RKO (cell line): Measurements from ENCODE around the gene ACTL7B.
"Not testable (repeated sequence)": the region's sequence is repeated elsewhere in the genome, so short reads cannot be mapped to it uniquely, and the experiment has no call there.

Experiments
- DNase-seq: peaks from one replicate; pipeline ENCODE4 v3.0.0-alpha.2; 2016; ENCODE audit warnings: low spot score

Gene ACTL7B

DNA sequence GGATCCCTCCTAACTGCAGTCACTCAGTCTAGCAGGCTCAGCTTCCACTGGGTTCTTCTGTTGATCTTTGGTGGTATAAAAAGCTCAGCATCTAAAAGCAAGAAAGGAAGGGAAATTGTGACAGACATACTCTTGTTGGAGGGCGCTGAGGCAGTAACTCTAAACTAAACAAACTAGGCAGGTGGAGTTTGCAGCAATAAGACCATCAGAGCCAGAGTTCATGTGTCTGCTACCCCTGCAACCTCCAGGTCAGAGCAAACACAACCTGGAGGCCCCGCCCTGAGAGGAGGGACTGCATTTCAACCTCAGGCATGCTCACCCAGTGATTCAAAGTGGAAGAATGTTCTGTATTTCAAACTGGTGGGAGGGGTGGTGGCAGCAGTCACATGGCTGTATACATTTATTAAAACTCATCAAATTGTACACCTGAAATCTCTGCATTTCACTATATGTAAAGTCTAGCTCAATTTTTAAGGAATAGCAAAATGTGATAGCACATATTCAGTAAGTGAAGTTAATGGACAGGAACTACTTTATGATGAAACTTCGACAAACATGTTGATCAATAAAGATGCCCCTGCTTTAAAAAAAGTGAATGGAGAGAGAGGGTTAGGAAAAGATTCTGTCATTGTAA is 13.4 kb upstream of the ACTL7B start:
- DNase-seq, result no peak

DNA sequence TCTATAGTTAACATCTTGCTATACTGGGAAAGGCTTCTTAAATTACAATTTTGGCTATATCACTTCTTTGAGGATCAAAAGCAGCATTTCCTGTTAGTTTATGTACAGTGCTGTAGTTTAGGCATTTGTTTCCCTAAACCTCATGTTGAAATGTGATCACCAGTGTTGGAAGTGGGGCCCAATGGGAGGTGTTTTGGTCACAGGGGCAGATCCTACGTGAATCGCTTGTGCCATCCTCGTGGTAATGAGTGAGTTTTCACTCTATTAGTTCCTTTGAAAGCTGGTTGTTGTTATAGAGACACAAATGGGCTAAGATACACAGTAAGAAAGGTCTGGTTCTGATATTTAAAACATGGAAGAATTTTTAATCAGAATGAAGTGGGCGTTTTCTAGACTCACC is 12.0 kb upstream of the ACTL7B start:
- no peak for DNase-seq

DNA sequence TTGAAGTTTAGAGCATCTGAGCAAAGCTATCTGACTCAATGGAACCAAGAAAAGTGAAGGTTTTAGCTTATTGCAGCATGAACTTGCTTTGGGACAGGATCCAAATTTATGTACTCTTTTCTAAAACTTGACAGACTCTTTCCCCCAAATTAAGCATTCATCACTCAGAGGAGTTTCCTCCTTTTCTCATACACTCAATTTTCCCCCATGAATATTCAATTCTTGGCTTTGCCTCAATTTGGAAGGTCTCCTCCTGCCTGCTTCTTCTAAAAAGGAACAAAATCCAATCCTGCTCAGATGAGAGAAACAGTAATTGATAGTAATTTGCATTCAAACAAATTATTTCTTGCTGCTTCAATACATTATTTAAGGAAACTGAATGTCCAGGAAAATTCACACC is 11.3 kb upstream of the ACTL7B start:
- no peak for DNase-seq

DNA sequence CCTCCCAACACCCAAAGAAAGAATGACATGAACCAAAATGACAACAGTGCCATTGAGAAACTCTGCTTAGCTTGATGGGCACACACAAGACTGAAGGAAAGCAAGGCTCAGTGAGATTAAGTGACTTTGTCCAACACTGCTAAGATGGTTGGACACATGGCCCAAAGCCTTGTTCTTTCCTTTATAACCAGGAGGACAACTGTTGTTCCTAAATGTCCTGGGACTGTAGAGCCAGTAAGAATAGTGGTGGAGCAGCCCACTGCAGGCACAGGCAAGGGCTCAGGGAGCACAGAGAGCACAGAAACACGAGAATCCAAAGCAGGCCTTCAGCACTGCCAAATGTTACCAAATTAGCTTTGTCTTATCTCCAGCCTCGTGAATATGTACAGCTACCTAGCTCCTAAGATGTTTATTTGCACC is 10.2 kb upstream of the ACTL7B start:
- DNase-seq, result no peak

DNA sequence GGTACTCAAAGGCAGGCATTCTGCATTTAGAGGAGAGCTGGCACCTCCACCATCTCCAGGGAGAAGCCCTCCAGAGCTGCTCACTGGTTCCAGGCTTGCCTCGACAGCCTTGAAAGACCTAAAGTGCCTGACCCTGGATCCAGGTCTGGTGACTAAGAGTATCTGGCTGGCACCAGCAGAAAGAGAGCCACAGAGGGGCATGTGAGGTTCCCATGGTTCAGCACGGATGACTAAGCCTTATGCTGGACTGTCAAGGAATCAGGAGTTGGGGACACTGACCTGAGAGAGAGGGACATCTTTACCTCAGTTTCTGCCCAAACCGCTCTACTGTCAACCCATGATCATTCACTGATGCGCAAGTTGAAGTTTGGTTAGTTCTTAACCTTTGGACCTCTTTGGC is 9.3 kb upstream of the ACTL7B start:
- DNase-seq, result peak; percentile 30

DNA sequence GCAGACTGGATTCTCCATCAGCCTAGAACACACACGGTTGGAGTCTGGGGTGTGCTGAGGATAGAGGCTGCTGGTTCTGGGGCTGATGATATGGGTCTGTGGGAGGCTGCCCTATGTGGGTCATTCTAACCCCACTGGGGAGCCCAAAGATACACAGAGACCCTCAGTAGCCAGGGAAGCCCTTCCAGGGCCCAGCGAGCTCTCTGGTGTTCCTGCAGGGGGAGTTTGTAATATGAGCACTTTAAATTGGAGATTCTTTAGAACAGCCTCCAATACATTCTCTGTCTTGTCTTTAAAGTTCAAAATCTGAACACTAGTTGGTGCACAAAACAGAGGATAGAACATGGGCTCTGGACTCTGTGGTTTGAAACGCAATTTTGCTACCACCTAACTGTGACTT is 8.7 kb upstream of the ACTL7B start:
- no peak for DNase-seq

DNA sequence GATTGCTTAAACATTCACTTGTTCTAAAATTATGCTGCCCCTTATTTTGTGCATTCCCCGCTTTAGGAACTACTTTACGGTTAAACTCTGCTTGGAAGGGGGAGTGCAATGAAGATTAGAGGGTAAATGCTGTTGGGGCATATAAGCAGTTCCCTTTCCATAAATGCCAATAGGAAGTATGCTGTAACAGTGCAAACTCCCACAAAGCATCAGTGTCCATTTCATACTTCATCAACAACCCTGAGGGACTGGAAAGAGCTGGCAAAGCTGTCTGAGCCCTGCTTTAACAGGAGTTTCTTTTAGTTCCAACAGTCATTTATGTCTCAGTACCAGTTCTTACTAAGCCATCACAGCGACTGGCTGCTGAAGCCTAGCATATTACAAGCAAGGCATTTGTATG is 8.1 kb upstream of the ACTL7B start:
- no peak for DNase-seq

DNA sequence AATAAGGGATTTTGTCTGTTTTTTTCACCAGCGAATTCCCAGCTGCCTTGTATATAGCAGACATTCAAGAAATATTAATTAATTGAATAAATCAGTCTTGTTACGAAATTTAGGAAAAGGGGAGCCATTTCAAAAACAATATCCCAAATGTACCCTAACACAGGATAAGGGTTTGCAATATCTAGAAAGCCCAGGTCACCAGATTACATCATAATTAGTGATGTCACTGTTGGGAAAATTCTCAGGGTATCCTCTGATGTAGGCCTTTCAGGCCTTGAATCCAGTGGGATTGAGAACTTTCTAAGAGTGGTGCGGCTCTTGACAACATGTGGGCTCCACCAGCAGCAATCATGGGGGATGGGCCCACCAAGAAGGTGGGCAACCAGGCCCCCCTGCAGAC is 6.2 kb upstream of the ACTL7B start, which contains the start of gene ACTL7A:
Gene ACTL7A (plus strand): TSS at position 270 of the 400 bp plus-strand sequence. CDS start 57 bp downstream, at position 327.
- no peak for DNase-seq

DNA sequence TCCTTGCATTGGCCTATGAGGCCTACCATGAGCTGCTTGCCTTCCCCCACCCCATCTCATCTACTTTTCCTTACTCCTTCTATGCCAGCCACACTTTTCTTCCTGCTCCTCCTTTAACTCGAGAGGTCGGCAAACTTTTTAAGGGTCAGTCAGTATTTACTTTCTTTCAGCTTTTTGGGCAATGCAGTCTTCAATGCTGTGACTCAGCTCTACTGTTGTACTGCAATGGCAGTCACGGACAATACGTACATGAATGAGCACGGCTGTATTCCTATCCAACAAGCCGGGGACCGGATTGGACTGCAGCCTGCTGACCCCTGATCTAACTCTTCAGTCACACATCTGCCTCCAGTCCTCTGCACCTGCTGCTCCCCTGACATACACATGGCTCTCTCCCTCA is 5.7 kb upstream of the ACTL7B start:
- no peak for DNase-seq

DNA sequence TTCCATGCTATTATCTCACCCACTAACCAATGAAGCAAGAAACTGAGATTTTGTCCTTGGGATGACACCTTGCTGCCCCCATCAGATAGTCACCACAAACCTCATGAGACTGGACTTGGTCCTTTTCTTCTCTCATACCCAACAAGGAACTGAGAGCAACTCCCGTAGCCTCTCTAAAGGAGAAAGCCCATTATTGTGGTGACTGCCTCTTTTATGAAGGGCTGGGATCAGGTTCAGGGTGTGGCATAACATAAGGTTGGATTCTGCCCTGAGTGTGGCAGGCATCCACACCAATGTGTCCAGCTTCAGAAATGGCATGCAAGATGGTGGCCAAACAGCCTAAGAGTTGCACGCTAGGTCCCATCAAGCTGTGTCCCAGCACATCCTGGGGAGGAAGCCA is 5.0 kb upstream of the ACTL7B start:
- no peak for DNase-seq

DNA sequence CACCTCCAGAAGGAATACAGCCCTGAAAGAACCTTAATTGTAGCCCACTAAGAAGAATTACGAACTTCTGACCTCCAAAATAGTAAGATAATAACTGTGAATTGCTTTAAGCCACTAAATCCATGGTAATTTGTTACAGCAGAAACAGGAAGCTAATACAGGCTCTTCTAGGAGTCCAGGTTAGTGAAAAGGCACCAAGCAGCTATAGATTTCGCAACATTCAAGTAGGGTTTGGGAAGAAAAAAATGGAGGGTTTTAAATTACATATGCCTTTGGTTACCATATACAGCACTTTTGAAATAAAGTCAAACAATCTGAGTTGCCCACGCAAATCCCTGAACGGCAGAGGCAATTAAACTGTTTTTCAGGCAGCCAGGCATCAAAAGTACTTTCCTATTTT is 4.6 kb upstream of the ACTL7B start:
- DNase-seq, result no peak

DNA sequence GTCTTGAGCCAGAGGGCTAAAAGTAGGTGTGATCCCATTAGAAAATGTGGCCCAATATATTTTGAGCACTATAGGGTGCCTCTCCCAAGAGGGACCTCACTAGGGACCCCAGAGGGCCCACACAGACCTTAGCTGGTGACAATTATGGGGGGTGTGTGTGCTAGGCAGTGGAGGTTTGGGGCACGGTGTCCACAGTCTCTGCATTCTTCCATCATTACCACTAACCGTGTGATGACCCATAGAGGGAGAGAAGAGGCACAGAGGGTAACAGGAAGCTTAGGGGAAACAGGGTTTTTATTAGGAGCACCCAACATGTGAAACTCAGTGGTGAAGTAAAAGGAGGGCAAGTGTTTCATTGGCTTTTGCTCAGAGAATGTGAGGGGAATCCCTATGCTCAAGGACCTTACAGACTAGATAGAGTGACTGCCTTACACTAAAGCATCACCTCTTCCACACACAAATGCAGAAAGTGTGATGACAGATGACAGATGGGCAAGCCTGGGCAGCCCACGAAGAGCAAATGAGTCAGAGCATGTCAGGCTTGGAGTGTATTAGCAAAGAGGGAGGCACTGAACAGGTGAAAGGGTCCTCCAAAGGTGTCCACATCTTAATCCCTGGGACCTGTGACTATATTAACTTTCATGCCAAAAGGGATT is 3.8 kb upstream of the ACTL7B start:
- no peak for DNase-seq

DNA sequence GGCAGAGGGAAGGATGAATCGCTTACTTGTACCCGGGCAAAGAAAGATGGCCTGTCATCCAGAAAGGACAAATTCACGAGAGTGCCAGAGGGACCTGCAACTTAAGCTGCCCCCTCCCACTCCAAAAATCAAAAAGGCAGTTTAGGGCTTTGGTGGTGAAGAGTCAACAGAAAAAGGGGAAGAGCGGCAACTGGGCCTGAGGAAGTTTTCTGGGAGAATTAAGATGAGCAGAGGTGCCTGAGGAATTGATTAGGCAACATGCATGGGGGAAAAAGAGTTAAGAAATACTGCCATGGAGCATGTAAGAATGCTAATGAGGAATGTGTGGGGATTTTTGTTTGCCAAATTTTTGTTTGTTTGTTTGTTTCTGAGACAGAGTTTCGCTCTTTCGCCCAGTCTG is 1.8 kb upstream of the ACTL7B start:
- DNase-seq, result no peak

DNA sequence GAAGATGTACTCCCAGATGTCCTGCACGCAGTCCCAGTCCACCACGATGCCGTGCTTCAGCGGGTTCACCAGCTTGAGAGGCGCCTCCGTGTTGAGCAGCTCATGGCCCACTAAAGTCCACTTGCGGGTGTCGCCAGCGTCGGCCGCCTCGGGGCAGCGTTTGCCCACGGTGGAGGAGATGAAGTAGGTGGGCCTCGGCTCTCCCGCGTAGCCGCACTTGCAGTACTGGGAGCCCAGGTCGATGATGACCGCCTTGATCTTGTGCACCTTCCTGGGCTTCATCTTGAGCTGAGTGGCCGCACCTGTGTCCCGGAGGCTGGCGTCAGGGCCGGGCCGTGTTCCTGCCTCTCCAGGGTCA is 278 bp downstream of the ACTL7B start:
- no peak for DNase-seq

DNA sequence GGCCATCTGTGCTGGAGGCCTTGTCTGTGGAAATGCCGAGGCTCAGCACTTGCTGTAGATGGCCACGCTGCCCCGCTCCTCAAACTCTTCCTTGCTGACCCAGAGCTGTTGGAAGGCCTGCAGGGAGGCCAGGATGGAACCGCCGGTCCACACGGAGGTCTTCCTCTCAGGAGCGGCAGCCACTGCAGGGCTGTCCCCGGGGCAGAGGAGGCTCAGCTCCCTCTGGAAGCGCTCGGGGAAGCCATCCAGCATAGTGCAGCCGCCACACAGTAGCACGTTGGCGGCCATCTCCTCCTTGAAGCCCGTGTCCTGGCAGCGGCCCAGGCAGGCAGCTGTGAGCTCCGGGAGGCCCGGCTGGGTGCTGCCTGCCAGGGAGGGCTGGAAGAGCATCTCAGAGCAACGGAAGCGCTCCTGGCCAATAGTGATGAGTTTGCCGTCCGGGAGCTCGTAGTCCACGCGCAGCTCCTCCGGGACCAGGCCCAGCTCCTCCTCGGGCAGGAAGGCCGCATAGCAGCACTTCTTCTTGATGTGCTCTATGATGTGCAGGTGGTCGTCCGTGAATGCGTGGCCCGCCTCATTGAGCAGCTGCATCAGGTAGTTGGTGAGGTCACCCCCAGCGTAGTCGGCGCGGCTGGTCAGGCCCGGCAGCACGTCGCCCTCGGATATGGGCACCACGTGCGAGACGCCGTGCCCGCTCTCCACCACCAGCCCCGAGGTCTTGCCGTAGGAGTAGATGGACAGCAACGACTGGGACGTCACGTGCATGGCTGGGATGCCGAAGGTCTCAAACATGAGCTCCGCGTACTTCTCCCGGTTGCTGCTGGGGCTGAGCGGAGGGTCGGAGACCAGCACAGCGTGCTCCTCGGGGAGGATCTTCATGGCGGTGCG is 901 bp downstream of the ACTL7B start:
- DNase-seq, result no peak

DNA sequence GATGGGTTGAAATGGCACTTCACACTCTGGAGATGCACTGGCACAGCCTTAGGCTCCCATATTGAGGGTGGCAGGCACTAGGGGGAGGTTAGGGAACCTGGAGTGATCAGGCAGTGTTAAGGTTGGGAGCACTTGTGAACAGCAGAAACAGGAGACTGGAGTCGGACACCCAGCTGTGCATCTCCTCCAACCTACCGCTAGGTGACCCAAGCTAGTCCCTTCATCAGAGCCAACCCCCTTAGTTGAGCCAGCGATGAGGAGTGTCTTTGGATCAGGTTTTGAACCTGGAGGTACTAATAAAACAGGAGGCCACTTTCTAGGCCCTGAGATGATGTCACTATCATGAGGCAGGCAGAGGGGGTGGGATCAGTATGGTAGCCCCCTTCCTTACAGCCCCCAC is 1.7 kb downstream of the ACTL7B start:
- DNase-seq, result no peak

DNA sequence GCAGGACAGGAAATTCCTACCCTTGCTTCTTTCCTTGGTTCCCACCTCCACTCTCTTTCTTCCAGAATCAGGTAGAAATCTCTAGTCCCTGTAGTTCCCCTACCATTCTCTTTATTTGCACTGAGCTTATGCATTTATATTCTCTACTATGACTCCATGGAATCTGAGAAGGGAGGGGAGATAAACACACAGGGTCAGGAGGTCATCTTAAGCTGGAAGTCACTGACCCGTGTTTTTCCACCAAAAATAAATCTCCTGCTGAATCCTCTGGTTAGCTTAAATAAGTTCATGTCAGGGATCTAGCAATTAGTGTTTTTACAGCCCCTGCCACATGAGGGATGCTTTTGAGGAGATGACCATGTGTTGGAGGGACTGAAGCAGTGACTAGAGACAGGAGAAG is 3.7 kb downstream of the ACTL7B start:
- DNase-seq, result no peak

DNA sequence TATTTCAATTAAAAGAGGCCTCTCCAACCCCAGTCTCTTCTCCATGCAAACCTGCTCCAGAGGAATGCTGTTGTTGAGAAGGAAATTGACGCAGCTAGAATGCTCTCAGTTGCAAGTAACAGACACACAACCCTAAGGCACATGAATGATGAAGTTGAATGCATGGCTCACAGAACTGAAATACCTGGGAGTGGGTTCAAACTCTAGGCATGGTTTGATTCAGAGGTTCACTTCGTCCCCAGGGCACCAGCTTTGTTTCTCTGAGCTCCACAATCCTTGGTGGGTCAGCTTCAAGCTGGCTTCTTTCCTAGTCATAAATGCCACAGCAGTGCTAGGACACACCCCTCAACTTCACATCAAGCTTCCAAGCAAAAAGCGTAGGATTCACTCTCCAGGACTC is 4.6 kb downstream of the ACTL7B start:
- DNase-seq, result no peak

DNA sequence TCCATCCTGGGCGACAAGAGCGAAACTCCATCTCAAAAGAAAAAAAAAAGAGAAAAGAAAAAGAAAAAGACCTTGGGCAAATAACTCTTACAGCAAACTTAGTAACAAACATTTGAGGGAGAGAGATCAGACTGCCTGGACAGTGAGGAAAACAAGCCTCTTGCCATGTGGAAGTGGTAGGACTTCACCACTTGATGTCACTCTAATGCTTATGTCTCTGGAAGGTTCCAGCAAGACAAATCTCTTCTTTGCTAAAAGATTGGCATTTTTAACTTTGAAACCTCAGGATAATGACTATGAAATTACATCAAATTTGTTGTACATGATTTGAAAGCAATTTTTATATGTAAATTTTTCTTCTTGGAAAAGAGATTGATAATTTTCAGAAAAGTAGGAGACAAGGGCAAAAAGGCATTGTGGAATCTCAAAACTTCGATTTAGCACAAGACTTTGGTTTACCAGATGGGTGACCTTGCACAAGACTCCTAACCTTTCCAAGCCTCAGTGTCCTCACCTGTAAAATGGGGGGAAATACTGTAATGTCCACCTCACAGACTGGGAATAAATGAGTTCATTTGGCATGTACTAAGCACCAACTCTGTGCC is 5.4 kb downstream of the ACTL7B start:
- DNase-seq, result peak; percentile 53

DNA sequence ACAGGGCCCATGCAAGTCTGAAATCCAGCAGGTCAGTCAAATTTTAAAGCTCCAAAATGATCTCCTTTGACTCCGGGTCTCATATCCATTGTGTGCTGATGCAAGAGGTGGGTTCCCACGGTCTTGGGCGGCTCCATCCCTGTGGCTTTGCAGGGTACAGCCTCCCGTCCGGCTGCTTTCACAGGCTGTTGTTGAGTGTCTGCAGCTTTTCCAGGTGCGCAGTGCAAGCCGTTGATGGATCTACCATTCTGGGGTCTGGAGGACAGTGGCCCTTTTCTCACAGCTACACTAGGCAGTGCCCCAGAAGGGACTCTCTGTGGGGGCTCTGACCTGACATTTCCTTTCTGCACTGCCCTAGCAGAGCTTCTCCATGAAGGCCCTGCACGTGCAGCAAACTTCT is 7.5 kb downstream of the ACTL7B start:
- not testable (repeated sequence) for DNase-seq

DNA sequence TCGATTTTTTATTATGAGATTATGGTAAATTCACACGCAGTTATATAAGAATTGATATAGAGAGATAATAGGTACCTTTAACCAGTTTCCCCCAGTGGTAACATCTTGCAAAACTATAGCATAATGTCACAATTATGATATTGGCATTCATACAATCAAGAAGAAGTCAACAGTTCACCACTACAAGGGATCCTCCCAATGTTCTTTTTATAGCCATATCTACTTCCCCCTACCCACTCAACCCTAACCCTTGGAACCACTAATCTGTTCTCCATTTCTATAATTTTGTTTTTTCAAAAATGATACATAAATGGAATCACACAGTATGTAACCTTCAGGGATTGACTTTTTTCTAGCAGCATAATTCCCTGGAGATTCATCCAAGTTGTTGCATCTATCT is 9.8 kb downstream of the ACTL7B start:
- no peak for DNase-seq

DNA sequence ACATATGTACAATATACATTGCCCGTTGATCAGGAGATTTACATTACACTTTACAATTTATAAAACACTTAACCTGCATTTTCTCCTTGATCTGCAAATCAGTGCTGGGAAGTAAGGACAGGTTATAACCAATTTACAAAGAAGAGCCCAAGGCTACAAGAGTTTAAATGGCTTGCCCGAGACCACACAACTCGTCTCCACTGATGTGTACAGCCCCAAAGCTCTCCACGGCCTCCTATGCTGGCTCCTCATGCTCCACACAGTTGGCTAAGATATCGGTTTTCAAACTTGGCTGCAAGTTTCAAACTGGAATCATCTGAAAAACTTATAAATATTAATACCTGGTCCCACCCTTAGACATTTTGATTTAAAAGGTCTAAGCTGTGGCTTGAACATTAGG is 10.3 kb downstream of the ACTL7B start:
- DNase-seq, result no peak

DNA sequence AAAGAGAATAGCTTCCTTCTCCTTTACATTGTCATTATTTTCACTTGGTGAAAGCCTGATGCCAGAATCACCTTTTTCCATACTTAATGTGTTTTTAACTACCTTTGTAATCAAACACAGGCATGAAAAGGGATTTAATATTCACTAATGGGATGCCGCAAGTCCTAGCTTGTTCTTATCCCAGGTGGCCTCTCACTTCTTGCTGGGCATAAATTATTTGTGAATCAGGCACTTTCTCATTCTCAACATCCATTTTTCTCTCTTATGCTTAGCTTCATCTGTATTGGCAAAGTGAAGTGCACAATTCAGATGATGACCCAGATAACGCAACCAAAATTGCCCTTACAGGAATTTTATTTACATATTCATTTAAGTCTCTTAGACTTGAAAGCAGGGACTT is 10.9 kb downstream of the ACTL7B start:
- DNase-seq, result no peak
